HG03108 (cell line): ENCODE measurements around the gene SCN2A.
"Not testable (repeated sequence)": the region's sequence is repeated elsewhere in the genome, so short reads cannot be mapped to it uniquely, and the experiment has no call there.

Experiments used
- ATAC-seq: cut with Tn5 transposase; IDR thresholded peaks from one replicate; pipeline ENCODE4 v1.9.1; 2021; ENCODE audit warnings: moderate library complexity; ENCODE audit not compliant: unreplicated experiment

Gene SCN2A

GRCh38 chr2:165251366-165251765 lies 12.2 kb downstream of the SCN2A start:
- no peak for ATAC-seq

- no peak for ATAC-seq
These were observed 14.0 kb downstream of the SCN2A start for GRCh38 chr2:165253178-165253577.

DNA sequence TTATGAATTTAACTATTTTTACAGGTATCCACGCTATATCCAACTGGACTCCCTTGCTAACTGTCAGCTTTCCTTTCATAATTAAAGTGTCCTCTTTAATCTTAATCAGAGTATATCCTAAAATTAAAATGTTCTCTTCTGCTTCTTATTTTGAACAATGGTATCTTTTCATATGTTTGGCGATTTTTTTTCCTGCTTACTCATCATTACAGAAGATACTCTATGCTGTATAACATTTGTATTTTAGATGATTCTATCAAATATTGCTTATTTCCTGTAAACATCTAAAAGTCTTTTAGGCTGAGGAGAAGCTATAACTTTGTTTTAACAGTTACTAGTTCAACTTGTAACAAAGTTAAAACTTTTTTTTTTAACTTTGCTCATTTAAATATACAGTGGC lies 17.4 kb downstream of the SCN2A start:
- ATAC-seq = no peak

DNA sequence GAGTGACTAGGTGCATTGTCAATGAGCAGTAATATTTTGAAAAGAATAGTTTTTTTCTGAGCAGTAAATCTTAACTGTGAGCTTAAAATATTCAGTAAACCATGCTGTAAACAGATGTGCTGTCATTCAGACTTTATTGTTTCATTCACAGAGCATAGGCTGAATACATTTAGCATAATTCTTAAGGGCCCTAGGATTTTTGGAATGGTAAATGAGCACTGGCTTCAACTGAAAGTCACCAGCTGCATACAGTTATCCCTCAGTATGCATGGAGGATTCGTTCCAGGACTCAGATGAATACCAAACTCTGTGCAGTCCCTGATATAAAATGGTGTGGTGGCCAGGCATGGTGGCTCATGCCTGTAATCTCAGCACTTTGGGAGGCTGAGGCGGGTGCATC lies 21.1 kb downstream of the SCN2A start:
- ATAC-seq = not testable (repeated sequence)

DNA sequence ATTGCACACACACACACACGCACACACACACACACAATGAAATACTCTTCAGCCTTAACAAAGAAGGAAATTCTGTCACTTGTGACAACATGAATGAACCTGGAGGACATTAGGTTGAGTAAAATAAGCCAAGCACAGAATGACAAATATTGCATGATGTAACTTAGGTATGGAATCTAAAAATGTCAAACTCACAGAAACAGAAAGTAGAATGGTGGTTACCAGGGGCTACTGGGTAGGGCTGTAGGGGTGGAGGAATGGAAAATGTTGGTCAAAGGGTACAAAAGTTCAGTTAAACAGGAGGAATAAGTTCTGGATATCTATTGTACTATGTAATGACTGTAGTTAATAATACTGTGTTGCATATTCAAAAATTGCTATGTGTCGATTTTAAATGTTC lies 29.5 kb downstream of the SCN2A start:
- ATAC-seq = no peak

DNA sequence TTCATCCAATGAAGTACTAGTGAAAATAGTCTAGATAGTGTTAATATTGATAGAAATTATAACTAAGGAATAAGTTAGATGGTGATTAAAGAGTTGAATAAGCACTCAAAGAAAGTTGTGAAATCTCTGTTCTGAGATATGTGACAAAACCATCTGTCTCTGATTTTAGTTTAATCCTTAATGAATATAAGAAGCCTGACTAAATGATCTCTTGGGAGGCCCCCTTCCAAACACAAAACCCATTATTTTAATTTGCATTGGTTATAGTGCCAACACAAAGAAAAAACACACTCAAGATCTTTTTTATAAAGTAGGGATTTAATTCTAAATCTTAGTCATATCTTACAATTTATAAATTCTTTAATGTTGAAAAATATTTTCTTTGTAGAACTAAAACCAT lies 34.0 kb downstream of the SCN2A start:
- no peak for ATAC-seq

GRCh38 chr2:165274698-165275097 lies 35.5 kb downstream of the SCN2A start:
- ATAC-seq = no peak

DNA sequence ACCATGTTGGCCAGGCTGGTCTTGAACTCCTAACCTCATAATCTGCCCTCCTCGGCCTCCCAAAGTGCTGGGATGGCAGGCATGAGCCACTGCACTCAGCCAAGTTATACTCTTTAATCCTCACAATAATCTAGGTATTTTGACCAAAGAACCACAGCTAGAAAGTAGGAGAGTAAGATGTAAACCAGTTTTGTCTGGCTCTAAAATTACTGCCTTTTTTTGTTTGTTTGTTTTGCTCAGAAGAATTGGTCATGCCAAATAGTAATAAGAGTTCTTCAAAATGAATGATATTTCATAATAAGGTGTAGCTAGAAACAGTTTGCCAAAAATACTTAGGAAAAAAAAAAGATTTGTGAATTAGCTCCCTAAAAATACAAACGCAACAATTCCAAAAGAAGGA lies 36.7 kb downstream of the SCN2A start:
- ATAC-seq = no peak

DNA sequence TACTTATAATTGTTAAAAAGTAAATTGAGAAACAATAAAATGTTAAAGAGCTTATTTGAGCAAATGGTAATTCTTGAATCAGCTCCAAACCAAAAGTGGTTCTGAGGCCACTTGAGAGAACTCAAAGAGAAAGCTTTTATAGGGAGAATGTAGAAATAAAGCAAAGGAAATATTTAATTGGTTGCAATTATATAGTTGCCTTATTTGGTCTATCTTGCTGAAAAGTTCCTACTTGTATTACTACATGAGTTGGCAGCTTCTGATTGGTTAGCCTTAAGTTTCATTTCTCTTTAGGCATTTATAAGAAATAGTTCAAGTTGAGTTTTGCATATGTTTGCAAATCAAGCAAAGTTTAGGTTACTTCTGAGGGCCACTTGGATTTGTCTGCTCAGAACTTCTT lies 38.1 kb downstream of the SCN2A start:
- no peak for ATAC-seq

DNA sequence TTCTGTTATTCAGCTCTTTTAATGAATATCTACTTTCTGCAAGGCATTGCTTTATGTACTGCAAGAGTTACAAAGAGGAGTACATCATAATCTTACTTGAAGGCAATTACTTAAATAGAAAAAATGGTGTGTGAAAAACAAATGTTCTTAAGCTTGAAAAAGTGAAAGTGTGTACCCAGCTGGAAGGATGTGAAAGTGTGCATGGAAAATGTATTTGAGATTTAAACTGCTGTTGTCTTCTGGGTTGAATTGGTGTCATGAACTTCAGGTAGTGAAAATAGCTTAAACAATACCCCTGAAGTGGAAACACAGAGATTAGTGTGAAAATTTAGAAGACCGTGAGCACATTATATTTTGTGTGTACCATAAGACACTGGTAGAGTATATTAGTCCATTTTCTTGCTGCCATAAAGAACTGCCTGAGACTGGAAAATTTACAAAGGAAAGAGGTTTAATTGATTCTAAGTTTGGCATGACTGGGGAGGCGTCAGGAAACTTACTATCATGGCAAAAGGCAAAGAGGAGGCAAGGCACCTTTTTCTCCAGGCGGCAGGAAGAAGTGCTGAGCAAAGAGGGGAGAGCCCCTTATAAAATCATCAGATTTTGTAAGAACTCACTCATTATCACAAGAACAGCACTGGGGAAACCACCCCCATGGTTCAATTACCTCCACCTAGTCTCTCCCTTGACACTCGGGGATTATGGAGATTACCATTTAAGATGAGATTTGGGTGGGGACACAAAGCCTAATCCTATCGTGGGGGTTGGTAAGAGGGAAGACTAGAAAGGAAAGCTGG lies 38.8 kb downstream of the SCN2A start:
- no peak for ATAC-seq

DNA sequence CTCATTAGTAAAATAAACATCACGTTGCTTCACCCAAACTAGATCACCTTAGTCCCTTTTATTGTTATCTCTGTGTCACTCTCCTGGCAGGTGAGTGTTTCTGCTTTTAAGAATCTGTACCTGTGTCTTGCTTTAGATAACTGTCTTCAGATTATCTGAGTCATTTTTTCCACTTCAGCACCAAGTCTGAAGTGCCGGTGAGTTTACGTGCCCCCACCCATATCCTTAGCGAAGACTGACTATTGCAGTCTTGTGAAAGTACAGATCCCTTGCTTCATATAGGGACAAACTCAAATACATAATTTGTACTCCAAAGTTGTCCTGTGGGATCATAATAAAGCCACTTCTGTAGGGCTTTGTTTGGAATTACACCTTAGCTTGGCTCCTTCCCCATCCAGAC lies 41.1 kb downstream of the SCN2A start:
- ATAC-seq = no peak

DNA sequence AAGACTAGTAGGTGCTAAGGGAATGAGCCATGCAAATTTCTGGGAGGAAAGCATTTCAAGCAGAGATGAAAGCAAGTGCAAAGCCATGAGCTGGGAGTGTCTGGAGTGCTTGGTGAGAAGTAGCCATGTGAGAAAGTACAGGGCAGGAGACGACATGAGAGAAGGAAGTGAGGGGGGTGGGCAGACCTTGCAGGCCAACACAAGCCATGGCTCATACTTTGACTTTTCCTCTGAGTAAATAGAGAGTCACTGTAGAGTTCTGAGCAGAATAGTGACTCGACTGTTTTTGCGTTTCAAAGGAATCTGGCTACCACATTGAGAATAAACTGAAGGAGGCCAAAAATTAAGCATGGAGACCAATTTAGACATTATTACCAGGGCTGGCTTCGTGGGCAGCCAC lies 42.2 kb downstream of the SCN2A start:
- ATAC-seq = no peak

- ATAC-seq = no peak
These were observed 44.1 kb downstream of the SCN2A start for GRCh38 chr2:165283342-165283741.

- no peak for ATAC-seq
These were observed 48.0 kb downstream of the SCN2A start for GRCh38 chr2:165287094-165287778.

- ATAC-seq = no peak
These were observed 49.9 kb downstream of the SCN2A start for GRCh38 chr2:165289069-165289468.

- peak; percentile 100 for ATAC-seq
These were observed 54.5 kb downstream of the SCN2A start for GRCh38 chr2:165293440-165294420.

- ATAC-seq = no peak
These were observed 55.7 kb downstream of the SCN2A start for GRCh38 chr2:165294912-165295311.

DNA sequence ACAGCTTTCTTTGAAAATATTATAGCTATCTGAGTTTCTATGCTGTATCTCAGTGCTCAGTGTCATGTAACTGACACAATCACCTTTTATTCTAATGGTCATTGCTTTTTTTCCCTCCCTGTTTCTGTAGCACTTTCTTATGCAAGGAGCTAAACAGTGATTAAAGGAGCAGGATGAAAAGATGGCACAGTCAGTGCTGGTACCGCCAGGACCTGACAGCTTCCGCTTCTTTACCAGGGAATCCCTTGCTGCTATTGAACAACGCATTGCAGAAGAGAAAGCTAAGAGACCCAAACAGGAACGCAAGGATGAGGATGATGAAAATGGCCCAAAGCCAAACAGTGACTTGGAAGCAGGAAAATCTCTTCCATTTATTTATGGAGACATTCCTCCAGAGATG lies 56.4 kb downstream of the SCN2A start:
- ATAC-seq = no peak

GRCh38 chr2:165305391-165306096 lies 66.3 kb downstream of the SCN2A start:
- ATAC-seq = no peak

DNA sequence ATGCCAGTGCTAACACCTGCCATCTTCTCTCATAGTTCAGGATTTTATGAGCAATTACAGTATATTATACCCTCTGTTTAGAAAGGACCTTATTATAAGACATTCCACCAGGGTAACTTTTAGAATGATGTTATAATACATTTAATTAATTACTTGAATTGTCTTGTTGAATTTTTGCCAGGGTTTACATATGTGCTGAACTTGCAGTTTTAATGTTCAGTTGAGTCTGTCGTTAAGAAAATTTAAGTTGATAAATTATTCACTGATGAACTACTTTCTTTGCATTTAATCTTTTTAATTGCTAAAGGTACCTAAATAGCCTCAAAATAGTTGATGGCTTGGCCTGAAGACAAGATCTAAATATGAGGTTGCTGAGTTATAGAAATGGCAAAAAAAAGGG lies 68.1 kb downstream of the SCN2A start:
- no peak for ATAC-seq

GRCh38 chr2:165311949-165312348 lies 72.7 kb downstream of the SCN2A start:
- no peak for ATAC-seq
